ENCODE measurements around the gene CHAD.
"Not testable (repeated sequence)": the region's sequence is repeated elsewhere in the genome, so short reads cannot be mapped to it uniquely, and the experiment has no call there.

Gene CHAD

GRCh38 chr17:50425682-50426471 lies 42.8 kb downstream of the CHAD start, which contains the start of gene ACSF2:
TSS of gene ACSF2 (plus strand) at chr17:50426218. CDS start at chr17:50426262, 44 bp downstream.
- DNase-seq: peak; percentile 54

- no peak for DNase-seq
Measured at GRCh38 chr17:50424996-50425681, 43.5 kb downstream of the CHAD start.

GRCh38 chr17:50424246-50424995 lies 44.3 kb downstream of the CHAD start:
- DNase-seq: no peak

GRCh38 chr17:50423553-50424159 lies 45.0 kb downstream of the CHAD start:
- DNase-seq: peak; percentile 99

GRCh38 chr17:50422738-50423137 lies 45.9 kb downstream of the CHAD start:
- DNase-seq: no peak

- no peak for DNase-seq
Measured at GRCh38 chr17:50421308-50422051, 47.2 kb downstream of the CHAD start.

GRCh38 chr17:50420419-50421112 lies 48.1 kb downstream of the CHAD start:
- peak; percentile 34 for DNase-seq

GRCh38 chr17:50419577-50419976 lies 49.1 kb downstream of the CHAD start:
- not testable (repeated sequence) for DNase-seq

GRCh38 chr17:50414808-50415207 lies 53.9 kb downstream of the CHAD start:
- no peak for DNase-seq

Data from fibroblast of upper back skin (primary cell).